GM23338 (cell line): ENCODE data around the gene HTN3. TPM values are rescaled to one million over a fixed set of nuclear protein-coding genes. Genes with fewer than 3 reads are reported as not detected.

Experiments used
- ATAC-seq: fragments of 200-7000 bp; cut with Tn5 transposase; 3 replicates; pipeline ENCODE4 v1.9.1; 2020
- DNase-seq: peaks from one replicate; pipeline ENCODE4 v3.0.0-alpha.2; 2015; ENCODE audit warnings: low spot score
- H2AFZ ChIP-seq: fragments of 200-600 bp; sonication (generic); 2 replicates; pipeline ENCODE4 v1.8.0; 2016; ENCODE audit warnings: antibody characterized with exemption, mild to moderate bottlenecking, moderate library complexity
- H3F3A ChIP-seq: fragments of 200-600 bp; sonication (generic); replicated peaks from 2 replicates; pipeline ENCODE4 v1.8.0; 2017; ENCODE audit warnings: antibody characterized with exemption, mixed run types, low read depth
- H3K27ac ChIP-seq: fragments of 200-600 bp; sonication (generic); 2 replicates; pipeline ENCODE4 v1.6.1; 2016; ENCODE audit warnings: low read depth
- H3K27me3 ChIP-seq: fragments of 200-600 bp; sonication (generic); 2 replicates; pipeline ENCODE4 v1.8.0; 2016; ENCODE audit warnings: mild to moderate bottlenecking, mixed run types, moderate library complexity; ENCODE audit not compliant: insufficient read depth
- H3K36me3 ChIP-seq: fragments of 200-600 bp; sonication (generic); 2 replicates; pipeline ENCODE4 v1.8.0; 2016; ENCODE audit warnings: mild to moderate bottlenecking; ENCODE audit not compliant: insufficient read depth
- H3K4me1 ChIP-seq: fragments of 200-600 bp; sonication (generic); 2 replicates; pipeline ENCODE4 v1.8.0; 2016; ENCODE audit warnings: mild to moderate bottlenecking, moderate library complexity; ENCODE audit not compliant: insufficient read depth
- H3K4me2 ChIP-seq: fragments of 200-600 bp; sonication (generic); 2 replicates; pipeline ENCODE4 v1.7.1; 2017; ENCODE audit warnings: mixed run types
- H3K4me3 ChIP-seq: fragments of 200-600 bp; sonication (generic); 2 replicates; pipeline ENCODE4 v1.6.1; 2016; ENCODE audit warnings: mixed run types
- H3K79me2 ChIP-seq: fragments of 200-600 bp; sonication (generic); replicated peaks from 2 replicates; pipeline ENCODE4 v1.8.0; 2017; ENCODE audit warnings: mild to moderate bottlenecking; ENCODE audit not compliant: insufficient read depth
- H3K9me2 ChIP-seq: fragments of 200-600 bp; sonication (generic); 2 replicates; pipeline ENCODE4 v1.8.0; 2017; ENCODE audit not compliant: insufficient read depth
- H4K20me1 ChIP-seq: fragments of 200-600 bp; sonication (generic); replicated peaks from 2 replicates; pipeline ENCODE4 v1.8.0; 2017; ENCODE audit warnings: mild to moderate bottlenecking; ENCODE audit not compliant: insufficient read depth
- H3K27ac Mint-ChIP-seq: 2 replicates; pipeline ENCODE4 v1.8.0; 2020; ENCODE audit warnings: inconsistent platforms, mild to moderate bottlenecking, moderate library complexity, mixed read lengths
- H3K27me3 Mint-ChIP-seq: 3 replicates; pipeline ENCODE4 v1.8.0; 2022; ENCODE audit warnings: low read depth, mild to moderate bottlenecking, moderate library complexity, mixed read lengths, inconsistent platforms; ENCODE audit not compliant: insufficient read depth, poor library complexity
- H3K36me3 Mint-ChIP-seq: 3 replicates; pipeline ENCODE4 v1.8.0; 2021; ENCODE audit warnings: low read depth, mild to moderate bottlenecking, inconsistent platforms, moderate library complexity, mixed read lengths
- H3K4me1 Mint-ChIP-seq: 3 replicates; pipeline ENCODE4 v1.8.0; 2020; ENCODE audit warnings: mild to moderate bottlenecking, inconsistent platforms, mixed read lengths
- H3K4me3 Mint-ChIP-seq: 3 replicates; pipeline ENCODE4 v1.8.0; 2021; ENCODE audit warnings: moderate library complexity, mild to moderate bottlenecking, inconsistent platforms, mixed read lengths
- H3K9me3 Mint-ChIP-seq: 3 replicates; pipeline ENCODE4 v1.8.0; 2020; ENCODE audit warnings: moderate library complexity, mild to moderate bottlenecking, inconsistent platforms, mixed read lengths
- CREB1 ChIP-seq: fragments of 250-450 bp; sonication (Bioruptor Pico); IDR thresholded peaks from 2 replicates; pipeline ENCODE4 v1.5.0; 2020; ENCODE audit warnings: low read depth, mild to moderate bottlenecking, moderate library complexity
- EZH2 ChIP-seq: fragments of 200-600 bp; sonication (generic); IDR thresholded peaks from one replicate; pipeline ENCODE4 v1.8.0; 2017; ENCODE audit warnings: antibody characterized with exemption, mild to moderate bottlenecking, low read depth; ENCODE audit not compliant: unreplicated experiment
- EZH2phosphoT487 ChIP-seq: fragments of 200-600 bp; sonication (generic); IDR thresholded peaks from one replicate; pipeline ENCODE4 v1.8.1; 2018; ENCODE audit warnings: antibody characterized with exemption; ENCODE audit not compliant: unreplicated experiment
- JUNB ChIP-seq: IDR thresholded peaks from one replicate; pipeline ENCODE4 v1.6.1; 2016; ENCODE audit warnings: antibody characterized with exemption; ENCODE audit not compliant: unreplicated experiment
- NANOG ChIP-seq: IDR thresholded peaks from 2 replicates; pipeline ENCODE4 v1.6.1; 2016; ENCODE audit warnings: antibody characterized with exemption, borderline replicate concordance
- POLR2AphosphoS5 ChIP-seq: IDR thresholded peaks from 2 replicates; pipeline ENCODE4 v1.6.1; 2016; ENCODE audit warnings: antibody characterized with exemption, low read depth
- STAT1 ChIP-seq: IDR thresholded peaks from one replicate; pipeline ENCODE4 v1.6.1; 2016; ENCODE audit warnings: antibody characterized with exemption; ENCODE audit not compliant: unreplicated experiment
- ZNF114 ChIP-seq: fragments of 250-450 bp; sonication (Bioruptor Pico); IDR thresholded peaks from 2 replicates; pipeline ENCODE4 v1.5.0; 2020; ENCODE audit warnings: mild to moderate bottlenecking, moderate library complexity
- ZNF331 ChIP-seq: fragments of 250-450 bp; sonication (Bioruptor Pico); IDR thresholded peaks from 2 replicates; pipeline ENCODE4 v1.5.0; 2020; ENCODE audit warnings: low read depth, mild to moderate bottlenecking, moderate library complexity
- polyA plus RNA-seq: library from polyadenylated mRNA; unstranded; fragments of >200 nt; fragmentation: Nextera tagmentation; extraction: Ambion mirVana; gene quantifications from 2 replicates; pipeline ENCODE4 v1.2.1, GENCODE V29; 2016
- total RNA-seq: library from RNA; depleted of rRNA; stranded (reverse); fragments of >200 nt; shearing (Covaris generic); gene quantifications from 2 replicates; pipeline ENCODE4 v1.2.3, GENCODE V29; 2014
- TF ChIP-seq, protein P1 (sequence below): IDR thresholded peaks from 2 replicates; pipeline ENCODE4 v1.6.1; 2016; ENCODE audit warnings: antibody characterized with exemption
- TF ChIP-seq, protein P2 (sequence below): fragments of 250-450 bp; sonication (Bioruptor Pico); IDR thresholded peaks from 2 replicates; pipeline ENCODE4 v1.5.0; 2020; ENCODE audit warnings: mild to moderate bottlenecking, moderate library complexity
- TF ChIP-seq, protein P3 (sequence below), 2 experiments: fragments of 200-600 bp in 1 of 2; sonication (generic) in 1 of 2; conservative IDR thresholded peaks; 2 replicates each; pipeline versions ENCODE4 v1.5.1 to v1.6.1; 2016 to 2017; ENCODE audit warnings: antibody characterized with exemption in 2 of 2, low read depth in 2 of 2, mild to moderate bottlenecking in 2 of 2, moderate library complexity in 1 of 2
- TF ChIP-seq, protein P4 (sequence below): IDR thresholded peaks from one replicate; pipeline ENCODE4 v1.6.1; 2018; ENCODE audit warnings: antibody characterized with exemption; ENCODE audit not compliant: unreplicated experiment

HTN3 gene
- total and polyA plus RNA-seq, 2 experiments from 2014 or later: not detected

DNA sequence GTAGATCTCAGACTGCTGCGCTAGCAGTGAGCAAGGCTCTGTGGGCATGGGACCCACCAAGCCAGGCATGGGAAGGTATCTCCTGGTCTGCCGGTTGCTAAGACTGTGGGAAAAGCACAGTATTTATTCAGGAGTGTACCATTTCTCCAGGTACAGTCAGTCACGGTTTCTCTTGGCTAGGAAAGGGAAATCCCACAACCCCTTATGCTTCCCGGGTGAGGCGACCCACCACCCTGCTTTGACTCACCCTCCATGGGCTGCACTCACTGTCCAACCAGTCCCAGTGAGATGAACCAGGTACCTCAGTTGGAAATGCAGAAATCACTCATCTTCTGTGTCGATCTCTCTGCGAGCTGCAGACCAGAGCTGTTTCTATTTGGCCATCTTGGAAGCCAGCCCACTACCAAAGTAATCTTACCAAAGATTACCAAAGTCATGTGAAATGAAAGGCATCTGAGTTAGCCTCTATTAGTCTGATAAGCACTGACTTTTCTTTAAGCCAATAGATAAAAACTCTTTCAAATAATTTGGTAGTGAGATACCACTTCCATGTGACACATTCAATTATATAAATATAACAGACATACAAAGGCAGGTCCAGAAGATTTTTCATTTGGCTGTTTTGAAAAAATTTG is 13.5 kb downstream of the HTN3 start:
- Histone ChIP-seq H3K4me3 (no peak overlapping the region), H4K20me1 (no peaks in the 10 kb centered on the region), H3K4me1 (no peaks in the 10 kb centered on the region), H3K27ac (no peak overlapping the region), H3K36me3 (no peaks in the 10 kb centered on the region; the same call in 1 of the 2 replicates), H3K4me2 (no peak overlapping the region), H3K9me2 (no peaks in the 10 kb centered on the region; the same call in 1 of the 2 replicates), H3K27me3 (no peaks in the 10 kb centered on the region), H3K79me2 (no peaks in the 10 kb centered on the region), H2AFZ (no peak overlapping the region), H3F3A (no peaks in the 10 kb centered on the region)
- no peak for TF ChIP-seq EZH2
- TF ChIP-seq STAT1: no peak
- TF ChIP-seq, protein P1, sequence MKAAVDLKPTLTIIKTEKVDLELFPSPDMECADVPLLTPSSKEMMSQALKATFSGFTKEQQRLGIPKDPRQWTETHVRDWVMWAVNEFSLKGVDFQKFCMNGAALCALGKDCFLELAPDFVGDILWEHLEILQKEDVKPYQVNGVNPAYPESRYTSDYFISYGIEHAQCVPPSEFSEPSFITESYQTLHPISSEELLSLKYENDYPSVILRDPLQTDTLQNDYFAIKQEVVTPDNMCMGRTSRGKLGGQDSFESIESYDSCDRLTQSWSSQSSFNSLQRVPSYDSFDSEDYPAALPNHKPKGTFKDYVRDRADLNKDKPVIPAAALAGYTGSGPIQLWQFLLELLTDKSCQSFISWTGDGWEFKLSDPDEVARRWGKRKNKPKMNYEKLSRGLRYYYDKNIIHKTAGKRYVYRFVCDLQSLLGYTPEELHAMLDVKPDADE: no peak
- TF ChIP-seq, protein P2, sequence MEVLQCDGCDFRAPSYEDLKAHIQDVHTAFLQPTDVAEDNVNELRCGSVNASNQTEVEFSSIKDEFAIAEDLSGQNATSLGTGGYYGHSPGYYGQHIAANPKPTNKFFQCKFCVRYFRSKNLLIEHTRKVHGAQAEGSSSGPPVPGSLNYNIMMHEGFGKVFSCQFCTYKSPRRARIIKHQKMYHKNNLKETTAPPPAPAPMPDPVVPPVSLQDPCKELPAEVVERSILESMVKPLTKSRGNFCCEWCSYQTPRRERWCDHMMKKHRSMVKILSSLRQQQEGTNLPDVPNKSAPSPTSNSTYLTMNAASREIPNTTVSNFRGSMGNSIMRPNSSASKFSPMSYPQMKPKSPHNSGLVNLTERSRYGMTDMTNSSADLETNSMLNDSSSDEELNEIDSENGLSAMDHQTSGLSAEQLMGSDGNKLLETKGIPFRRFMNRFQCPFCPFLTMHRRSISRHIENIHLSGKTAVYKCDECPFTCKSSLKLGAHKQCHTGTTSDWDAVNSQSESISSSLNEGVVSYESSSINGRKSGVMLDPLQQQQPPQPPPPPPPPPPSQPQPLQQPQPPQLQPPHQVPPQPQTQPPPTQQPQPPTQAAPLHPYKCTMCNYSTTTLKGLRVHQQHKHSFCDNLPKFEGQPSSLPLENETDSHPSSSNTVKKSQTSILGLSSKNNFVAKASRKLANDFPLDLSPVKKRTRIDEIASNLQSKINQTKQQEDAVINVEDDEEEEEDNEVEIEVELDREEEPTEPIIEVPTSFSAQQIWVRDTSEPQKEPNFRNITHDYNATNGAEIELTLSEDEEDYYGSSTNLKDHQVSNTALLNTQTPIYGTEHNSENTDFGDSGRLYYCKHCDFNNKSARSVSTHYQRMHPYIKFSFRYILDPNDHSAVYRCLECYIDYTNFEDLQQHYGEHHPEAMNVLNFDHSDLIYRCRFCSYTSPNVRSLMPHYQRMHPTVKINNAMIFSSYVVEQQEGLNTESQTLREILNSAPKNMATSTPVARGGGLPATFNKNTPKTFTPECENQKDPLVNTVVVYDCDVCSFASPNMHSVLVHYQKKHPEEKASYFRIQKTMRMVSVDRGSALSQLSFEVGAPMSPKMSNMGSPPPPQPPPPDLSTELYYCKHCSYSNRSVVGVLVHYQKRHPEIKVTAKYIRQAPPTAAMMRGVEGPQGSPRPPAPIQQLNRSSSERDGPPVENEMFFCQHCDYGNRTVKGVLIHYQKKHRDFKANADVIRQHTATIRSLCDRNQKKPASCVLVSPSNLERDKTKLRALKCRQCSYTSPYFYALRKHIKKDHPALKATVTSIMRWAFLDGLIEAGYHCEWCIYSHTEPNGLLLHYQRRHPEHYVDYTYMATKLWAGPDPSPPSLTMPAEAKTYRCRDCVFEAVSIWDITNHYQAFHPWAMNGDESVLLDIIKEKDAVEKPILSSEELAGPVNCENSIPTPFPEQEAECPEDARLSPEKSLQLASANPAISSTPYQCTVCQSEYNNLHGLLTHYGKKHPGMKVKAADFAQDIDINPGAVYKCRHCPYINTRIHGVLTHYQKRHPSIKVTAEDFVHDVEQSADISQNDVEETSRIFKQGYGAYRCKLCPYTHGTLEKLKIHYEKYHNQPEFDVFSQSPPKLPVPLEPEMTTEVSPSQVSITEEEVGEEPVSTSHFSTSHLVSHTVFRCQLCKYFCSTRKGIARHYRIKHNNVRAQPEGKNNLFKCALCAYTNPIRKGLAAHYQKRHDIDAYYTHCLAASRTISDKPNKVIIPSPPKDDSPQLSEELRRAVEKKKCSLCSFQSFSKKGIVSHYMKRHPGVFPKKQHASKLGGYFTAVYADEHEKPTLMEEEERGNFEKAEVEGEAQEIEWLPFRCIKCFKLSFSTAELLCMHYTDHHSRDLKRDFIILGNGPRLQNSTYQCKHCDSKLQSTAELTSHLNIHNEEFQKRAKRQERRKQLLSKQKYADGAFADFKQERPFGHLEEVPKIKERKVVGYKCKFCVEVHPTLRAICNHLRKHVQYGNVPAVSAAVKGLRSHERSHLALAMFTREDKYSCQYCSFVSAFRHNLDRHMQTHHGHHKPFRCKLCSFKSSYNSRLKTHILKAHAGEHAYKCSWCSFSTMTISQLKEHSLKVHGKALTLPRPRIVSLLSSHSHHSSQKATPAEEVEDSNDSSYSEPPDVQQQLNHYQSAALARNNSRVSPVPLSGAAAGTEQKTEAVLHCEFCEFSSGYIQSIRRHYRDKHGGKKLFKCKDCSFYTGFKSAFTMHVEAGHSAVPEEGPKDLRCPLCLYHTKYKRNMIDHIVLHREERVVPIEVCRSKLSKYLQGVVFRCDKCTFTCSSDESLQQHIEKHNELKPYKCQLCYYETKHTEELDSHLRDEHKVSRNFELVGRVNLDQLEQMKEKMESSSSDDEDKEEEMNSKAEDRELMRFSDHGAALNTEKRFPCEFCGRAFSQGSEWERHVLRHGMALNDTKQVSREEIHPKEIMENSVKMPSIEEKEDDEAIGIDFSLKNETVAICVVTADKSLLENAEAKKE (CRISPR knock-in tag): no peak
- TF ChIP-seq ZNF331 (CRISPR knock-in tag): no peak
- no peak for TF ChIP-seq CREB1 (CRISPR knock-in tag)
- no peak for TF ChIP-seq EZH2phosphoT487
- TF ChIP-seq JUNB: no peak
- TF ChIP-seq, protein P3, sequence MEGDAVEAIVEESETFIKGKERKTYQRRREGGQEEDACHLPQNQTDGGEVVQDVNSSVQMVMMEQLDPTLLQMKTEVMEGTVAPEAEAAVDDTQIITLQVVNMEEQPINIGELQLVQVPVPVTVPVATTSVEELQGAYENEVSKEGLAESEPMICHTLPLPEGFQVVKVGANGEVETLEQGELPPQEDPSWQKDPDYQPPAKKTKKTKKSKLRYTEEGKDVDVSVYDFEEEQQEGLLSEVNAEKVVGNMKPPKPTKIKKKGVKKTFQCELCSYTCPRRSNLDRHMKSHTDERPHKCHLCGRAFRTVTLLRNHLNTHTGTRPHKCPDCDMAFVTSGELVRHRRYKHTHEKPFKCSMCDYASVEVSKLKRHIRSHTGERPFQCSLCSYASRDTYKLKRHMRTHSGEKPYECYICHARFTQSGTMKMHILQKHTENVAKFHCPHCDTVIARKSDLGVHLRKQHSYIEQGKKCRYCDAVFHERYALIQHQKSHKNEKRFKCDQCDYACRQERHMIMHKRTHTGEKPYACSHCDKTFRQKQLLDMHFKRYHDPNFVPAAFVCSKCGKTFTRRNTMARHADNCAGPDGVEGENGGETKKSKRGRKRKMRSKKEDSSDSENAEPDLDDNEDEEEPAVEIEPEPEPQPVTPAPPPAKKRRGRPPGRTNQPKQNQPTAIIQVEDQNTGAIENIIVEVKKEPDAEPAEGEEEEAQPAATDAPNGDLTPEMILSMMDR (conservative IDR thresholded peaks at IDR 0.05; ENCODE audit: low read depth in 2 of 2): no peak
- TF ChIP-seq POLR2AphosphoS5: no peak
- TF ChIP-seq, protein P4, sequence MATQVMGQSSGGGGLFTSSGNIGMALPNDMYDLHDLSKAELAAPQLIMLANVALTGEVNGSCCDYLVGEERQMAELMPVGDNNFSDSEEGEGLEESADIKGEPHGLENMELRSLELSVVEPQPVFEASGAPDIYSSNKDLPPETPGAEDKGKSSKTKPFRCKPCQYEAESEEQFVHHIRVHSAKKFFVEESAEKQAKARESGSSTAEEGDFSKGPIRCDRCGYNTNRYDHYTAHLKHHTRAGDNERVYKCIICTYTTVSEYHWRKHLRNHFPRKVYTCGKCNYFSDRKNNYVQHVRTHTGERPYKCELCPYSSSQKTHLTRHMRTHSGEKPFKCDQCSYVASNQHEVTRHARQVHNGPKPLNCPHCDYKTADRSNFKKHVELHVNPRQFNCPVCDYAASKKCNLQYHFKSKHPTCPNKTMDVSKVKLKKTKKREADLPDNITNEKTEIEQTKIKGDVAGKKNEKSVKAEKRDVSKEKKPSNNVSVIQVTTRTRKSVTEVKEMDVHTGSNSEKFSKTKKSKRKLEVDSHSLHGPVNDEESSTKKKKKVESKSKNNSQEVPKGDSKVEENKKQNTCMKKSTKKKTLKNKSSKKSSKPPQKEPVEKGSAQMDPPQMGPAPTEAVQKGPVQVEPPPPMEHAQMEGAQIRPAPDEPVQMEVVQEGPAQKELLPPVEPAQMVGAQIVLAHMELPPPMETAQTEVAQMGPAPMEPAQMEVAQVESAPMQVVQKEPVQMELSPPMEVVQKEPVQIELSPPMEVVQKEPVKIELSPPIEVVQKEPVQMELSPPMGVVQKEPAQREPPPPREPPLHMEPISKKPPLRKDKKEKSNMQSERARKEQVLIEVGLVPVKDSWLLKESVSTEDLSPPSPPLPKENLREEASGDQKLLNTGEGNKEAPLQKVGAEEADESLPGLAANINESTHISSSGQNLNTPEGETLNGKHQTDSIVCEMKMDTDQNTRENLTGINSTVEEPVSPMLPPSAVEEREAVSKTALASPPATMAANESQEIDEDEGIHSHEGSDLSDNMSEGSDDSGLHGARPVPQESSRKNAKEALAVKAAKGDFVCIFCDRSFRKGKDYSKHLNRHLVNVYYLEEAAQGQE: no peak
- no peak for TF ChIP-seq ZNF114 (CRISPR knock-in tag)
- no peak for TF ChIP-seq NANOG
- Mint-ChIP-seq H3K9me3 (peaks cover 28% of the 10 kb centered on the region), H3K36me3 (peaks cover 9% of the 10 kb centered on the region; the same call in 2 of the 3 replicates), H3K4me1 (no peaks in the 10 kb centered on the region), H3K27ac (no peak overlapping the region), H3K4me3 (no peak overlapping the region), H3K27me3 (no peaks in the 10 kb centered on the region)
- DNase-seq (no peak), ATAC-seq (no peak)
